OCI-LY7 (cell line): Measurements from ENCODE around the gene SCARB2.

Experiments used
- CTCF ChIP-seq: fragments of 200-600 bp; sonication (generic); conservative IDR thresholded peaks from 2 replicates; pipeline ENCODE4 v1.5.1; 2014; ENCODE audit warnings: mild to moderate bottlenecking, antibody characterized with exemption, low read length, moderate library complexity, mixed read lengths
- EZH2phosphoT487 ChIP-seq: fragments of 200-600 bp; sonication (generic); IDR thresholded peaks from 2 replicates; pipeline ENCODE4 v1.6.1; 2018; ENCODE audit warnings: low read depth, borderline replicate concordance, mild to moderate bottlenecking, mixed run types, antibody characterized with exemption, low read length, moderate library complexity, mixed read lengths

GRCh38 chr4:76205476-76205875, 8.1 kb downstream of the SCARB2 start:
- TF ChIP-seq CTCF (no peak), EZH2phosphoT487 (no peak)
